ENCODE results near the gene GIMAP4.

DNA sequence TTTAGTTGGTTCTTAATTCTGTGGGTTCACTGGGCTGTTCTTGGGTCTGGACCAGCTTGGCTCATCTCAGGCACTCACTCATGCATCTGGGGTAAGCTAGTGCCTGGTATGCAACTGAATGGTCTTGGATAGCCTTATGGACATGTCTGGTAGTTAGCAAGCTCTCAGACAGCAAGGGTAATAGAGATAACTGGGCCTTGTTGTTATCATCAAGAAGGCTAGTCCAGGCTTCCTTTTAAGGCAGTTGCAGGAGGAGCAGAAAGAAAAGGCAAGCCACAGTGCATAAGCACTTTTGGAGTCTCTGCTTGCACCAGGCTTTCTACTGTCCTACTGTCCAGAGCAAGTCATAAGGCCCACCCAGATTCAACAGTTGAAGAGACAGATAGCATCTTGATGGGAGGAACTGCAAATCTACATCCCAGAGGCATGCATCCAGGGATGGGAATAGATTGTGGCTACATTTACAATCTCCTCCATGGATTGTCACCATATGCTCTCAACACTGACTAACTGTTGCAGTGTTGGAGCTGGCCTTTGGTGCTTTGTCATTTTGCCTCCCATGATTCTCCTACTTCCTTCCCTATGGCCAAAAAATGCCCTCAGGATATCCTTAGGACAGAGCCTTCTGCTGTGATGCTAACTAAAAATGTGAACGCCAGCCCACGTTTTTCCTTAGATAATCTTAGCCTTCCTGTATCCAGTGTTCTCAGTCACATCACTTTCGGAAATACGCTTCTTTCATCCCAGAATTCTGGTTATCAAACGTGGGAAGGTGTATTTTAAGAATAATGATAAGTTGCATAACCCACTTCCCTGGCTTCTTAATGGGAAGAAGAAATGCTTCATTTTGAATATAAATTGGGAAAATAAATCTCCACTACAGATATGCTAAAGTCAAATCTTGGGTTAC is 3.6 kb downstream of the GIMAP4 start:
- TF ChIP-seq, protein P1, sequence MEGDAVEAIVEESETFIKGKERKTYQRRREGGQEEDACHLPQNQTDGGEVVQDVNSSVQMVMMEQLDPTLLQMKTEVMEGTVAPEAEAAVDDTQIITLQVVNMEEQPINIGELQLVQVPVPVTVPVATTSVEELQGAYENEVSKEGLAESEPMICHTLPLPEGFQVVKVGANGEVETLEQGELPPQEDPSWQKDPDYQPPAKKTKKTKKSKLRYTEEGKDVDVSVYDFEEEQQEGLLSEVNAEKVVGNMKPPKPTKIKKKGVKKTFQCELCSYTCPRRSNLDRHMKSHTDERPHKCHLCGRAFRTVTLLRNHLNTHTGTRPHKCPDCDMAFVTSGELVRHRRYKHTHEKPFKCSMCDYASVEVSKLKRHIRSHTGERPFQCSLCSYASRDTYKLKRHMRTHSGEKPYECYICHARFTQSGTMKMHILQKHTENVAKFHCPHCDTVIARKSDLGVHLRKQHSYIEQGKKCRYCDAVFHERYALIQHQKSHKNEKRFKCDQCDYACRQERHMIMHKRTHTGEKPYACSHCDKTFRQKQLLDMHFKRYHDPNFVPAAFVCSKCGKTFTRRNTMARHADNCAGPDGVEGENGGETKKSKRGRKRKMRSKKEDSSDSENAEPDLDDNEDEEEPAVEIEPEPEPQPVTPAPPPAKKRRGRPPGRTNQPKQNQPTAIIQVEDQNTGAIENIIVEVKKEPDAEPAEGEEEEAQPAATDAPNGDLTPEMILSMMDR (IDR thresholded peaks at IDR 0.05) = no peak
- TF ChIP-seq POLR2A (IDR thresholded peaks at IDR 0.05) = no peak

Measured in adrenal gland (tissue), 5 donors.